ENCODE measurements around the gene ILRUN.
"Not testable (repeated sequence)": the region's sequence is repeated elsewhere in the genome, so short reads cannot be mapped to it uniquely, and the experiment has no call there.

ILRUN gene

GRCh38 chr6:34650823-34651222, 45.7 kb downstream of the ILRUN start:
- TF ChIP-seq CTCF (IDR thresholded peaks at IDR 0.05) = no peak
- Mint-ChIP-seq H3K27ac (no peak overlapping the region), H3K4me1 (peaks cover 5% of the 10 kb centered on the region), H3K27me3 (ENCODE audit: low read depth, poor library complexity) (no peaks in the 10 kb centered on the region), H3K4me3 (no peak overlapping the region), H3K36me3 (ENCODE audit: low read depth) (peaks cover 21% of the 10 kb centered on the region), H3K9me3 (no peaks in the 10 kb centered on the region)
- no peak for DNase-seq

- not testable (repeated sequence) for DNase-seq; H3K27me3 Mint-ChIP-seq (ENCODE audit: low read depth, poor library complexity); H3K9me3 Mint-ChIP-seq; H3K4me3 Mint-ChIP-seq; H3K4me1 Mint-ChIP-seq; H3K27ac Mint-ChIP-seq
- H3K36me3 Mint-ChIP-seq (ENCODE audit: low read depth) = peaks cover 26% of the 10 kb centered on the region
Measured at GRCh38 chr6:34650232-34650631, 46.3 kb downstream of the ILRUN start.

- no peak for DNase-seq
- H3K27me3 Mint-ChIP-seq (ENCODE audit: low read depth, poor library complexity) = no peaks in the 10 kb centered on the region
- TF ChIP-seq CTCF (IDR thresholded peaks at IDR 0.05) = no peak
- H3K4me1 Mint-ChIP-seq = peaks cover 5% of the 10 kb centered on the region
- no peak overlapping the region for H3K4me3 Mint-ChIP-seq
- H3K36me3 Mint-ChIP-seq (ENCODE audit: low read depth) = peaks cover 35% of the 10 kb centered on the region
- no peak overlapping the region for H3K27ac Mint-ChIP-seq
- no peaks in the 10 kb centered on the region for H3K9me3 Mint-ChIP-seq
Measured at GRCh38 chr6:34648806-34649205, 47.8 kb downstream of the ILRUN start.
